A673 (cell line): ENCODE results near the gene TNIP1. TPM values are rescaled to one million over a fixed set of nuclear protein-coding genes. Genes with fewer than 3 reads are reported as not detected.

Experiments used
- BruUV-seq: library from RNA; stranded (reverse); fragments of 400-500 nt; replicated peaks from 2 replicates; lab custom pipeline; 2021; lab: Mats Ljungman, UMichigan
- CTCF ChIA-PET: fragments of 300-600 bp; sonication (Branson Sonifier 250); formaldehyde crosslinking; loops from one replicate; lab custom pipeline; 2022; ENCODE audit warnings: antibody characterized with exemption; lab: Charles Lee
- POLR2A ChIA-PET: fragments of 300-600 bp; sonication (Branson Sonifier 250); formaldehyde crosslinking; loops from one replicate; lab custom pipeline; 2022; ENCODE audit warnings: antibody characterized with exemption; ENCODE audit not compliant: low non-redundant PET; lab: Charles Lee
- DNase-seq: peaks from one replicate; pipeline ENCODE4 v3.0.0-alpha.2; 2015; ENCODE audit warnings: low spot score
- H3K27ac ChIP-seq: fragments of 200-600 bp; sonication (generic); 2 replicates; pipeline ENCODE4 v1.5.1; 2016; ENCODE audit warnings: mixed run types, low read depth, mild to moderate bottlenecking, mixed read lengths, antibody characterized with exemption, low read length; ENCODE audit not compliant: poor library complexity, severe bottlenecking
- H3K27me3 ChIP-seq: fragments of 200-600 bp; sonication (generic); replicated peaks from 2 replicates; pipeline ENCODE4 v1.6.1; 2017; ENCODE audit warnings: mixed run types, low read depth, mild to moderate bottlenecking, mixed read lengths, antibody characterized with exemption, low read length; ENCODE audit not compliant: insufficient read depth, poor library complexity
- H3K36me3 ChIP-seq: fragments of 200-600 bp; sonication (generic); 2 replicates; pipeline ENCODE4 v1.6.1; 2016; ENCODE audit warnings: mixed run types, mild to moderate bottlenecking, mixed read lengths, antibody characterized with exemption, low read length; ENCODE audit not compliant: insufficient read depth, poor library complexity, severe bottlenecking
- H3K4me1 ChIP-seq: fragments of 200-600 bp; sonication (generic); 2 replicates; pipeline ENCODE4 v1.6.1; 2017; ENCODE audit warnings: mixed run types, mild to moderate bottlenecking, mixed read lengths, antibody characterized with exemption, low read length; ENCODE audit not compliant: insufficient read depth, poor library complexity, severe bottlenecking
- H3K4me3 ChIP-seq: fragments of 200-600 bp; sonication (generic); 2 replicates; pipeline ENCODE4 v1.5.1; 2016; ENCODE audit warnings: low read depth, mixed run types, mild to moderate bottlenecking, mixed read lengths, low read length; ENCODE audit not compliant: poor library complexity, severe bottlenecking
- H3K9me3 ChIP-seq: fragments of 200-600 bp; sonication (generic); 2 replicates; pipeline ENCODE4 v1.6.1; 2016; ENCODE audit warnings: mixed run types, low read depth, mild to moderate bottlenecking, mixed read lengths, antibody characterized with exemption, low read length; ENCODE audit not compliant: poor library complexity, severe bottlenecking
- CTCF ChIP-seq: fragments of 300-800, 200-600 bp; sonication (generic); conservative IDR thresholded peaks from 2 replicates; pipeline ENCODE4 v1.5.1; 2017; ENCODE audit warnings: low read depth, mild to moderate bottlenecking, antibody characterized with exemption, low read length, moderate library complexity, mixed read lengths
- EZH2 ChIP-seq: fragments of 200-600 bp; sonication (generic); IDR thresholded peaks from 2 replicates; pipeline ENCODE4 v1.6.1; 2017; ENCODE audit warnings: borderline replicate concordance, low read depth, mild to moderate bottlenecking, mixed read lengths, antibody characterized with exemption, low read length; ENCODE audit not compliant: poor library complexity, severe bottlenecking
- intact Hi-C: fragments of 100-400 bp; cut with micrococcal nuclease; formaldehyde crosslinking; loops from one replicate; pipeline ENCODE4 v1.10.0; 2022; ENCODE audit not compliant: unreplicated experiment
- total RNA-seq: library from RNA; stranded (reverse); gene quantifications from 2 replicates; pipeline ENCODE4 v1.2.3, GENCODE V29; 2021

Gene TNIP1
- total RNA-seq, 1 experiment from 2014 or later, result 33.3 TPM

GRCh38 chr5:150999704-151000442 lies 81.0 kb downstream of the TNIP1 start:
- intact Hi-C loops, result loop anchor here (10.0 kb wide), 1 partner anchor 245 kb away; no protein-coding TSS in a partner anchor

GRCh38 chr5:150993826-150994412 lies 86.9 kb downstream of the TNIP1 start:
- no peak for DNase-seq
- no TSS peak for BruUV-seq
- Histone ChIP-seq H3K4me3 (no peak overlapping the region), H3K27me3 (no peaks in the 10 kb centered on the region), H3K4me1 (no peaks in the 10 kb centered on the region), H3K36me3 (no peaks in the 10 kb centered on the region), H3K9me3 (peaks cover 4% of the 10 kb centered on the region), H3K27ac (no peak overlapping the region)
- intact Hi-C loops, result no loop called here
- no peak for TF ChIP-seq EZH2
- no peak for TF ChIP-seq CTCF
- POLR2A ChIA-PET, result no interaction called here
- CTCF ChIA-PET, result no interaction called here

More at GRCh38 chr5:150999704-151000442, 81.0 kb downstream of the TNIP1 start:
- no peak for DNase-seq
- POLR2A ChIA-PET, result no interaction called here
- CTCF ChIA-PET, result no interaction called here
- Histone ChIP-seq H3K4me3 (no peak overlapping the region), H3K4me1 (no peaks in the 10 kb centered on the region), H3K27ac (no peak overlapping the region), H3K9me3 (no peaks in the 10 kb centered on the region), H3K36me3 (no peaks in the 10 kb centered on the region), H3K27me3 (no peaks in the 10 kb centered on the region)
- TF ChIP-seq EZH2 (no peak), CTCF (no peak)
- BruUV-seq, result no TSS peak

- no peak for DNase-seq
- Histone ChIP-seq H3K27me3 (no peaks in the 10 kb centered on the region), H3K36me3 (no peaks in the 10 kb centered on the region), H3K27ac (no peak overlapping the region), H3K4me1 (no peaks in the 10 kb centered on the region), H3K9me3 (peaks cover 4% of the 10 kb centered on the region), H3K4me3 (no peak overlapping the region)
- ChIA-PET POLR2A (no interaction called here), CTCF (no interaction called here)
- no TSS peak for BruUV-seq
- intact Hi-C loops, result no loop called here
- TF ChIP-seq CTCF (no peak), EZH2 (no peak)
These were observed 87.4 kb downstream of the TNIP1 start for GRCh38 chr5:150993422-150993821.
